ENCODE data around the gene CASKIN1.
"Not testable (repeated sequence)": the region's sequence is repeated elsewhere in the genome, so short reads cannot be mapped to it uniquely, and the experiment has no call there.

The CASKIN1 gene

DNA sequence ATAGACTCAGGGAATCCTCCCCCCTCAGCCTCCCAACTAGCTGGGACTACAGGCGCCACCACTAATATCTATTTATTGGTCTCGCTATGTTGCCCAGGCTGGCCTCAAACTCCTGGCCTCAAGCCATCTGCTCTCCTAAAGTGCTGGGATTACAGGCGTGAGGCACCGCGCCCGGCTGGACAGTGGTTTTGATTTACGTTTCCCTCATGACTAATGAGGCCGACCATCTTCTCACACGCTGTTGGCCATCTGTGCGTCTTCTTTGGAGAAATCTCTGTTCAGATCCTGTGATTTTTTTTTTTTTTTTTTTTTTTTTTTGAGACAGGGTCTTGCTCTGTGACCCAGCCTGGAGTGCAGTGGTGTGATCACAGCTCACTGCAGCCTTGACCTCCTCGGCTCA is 67.2 kb downstream of the CASKIN1 start:
- not testable (repeated sequence) for DNase-seq

DNA sequence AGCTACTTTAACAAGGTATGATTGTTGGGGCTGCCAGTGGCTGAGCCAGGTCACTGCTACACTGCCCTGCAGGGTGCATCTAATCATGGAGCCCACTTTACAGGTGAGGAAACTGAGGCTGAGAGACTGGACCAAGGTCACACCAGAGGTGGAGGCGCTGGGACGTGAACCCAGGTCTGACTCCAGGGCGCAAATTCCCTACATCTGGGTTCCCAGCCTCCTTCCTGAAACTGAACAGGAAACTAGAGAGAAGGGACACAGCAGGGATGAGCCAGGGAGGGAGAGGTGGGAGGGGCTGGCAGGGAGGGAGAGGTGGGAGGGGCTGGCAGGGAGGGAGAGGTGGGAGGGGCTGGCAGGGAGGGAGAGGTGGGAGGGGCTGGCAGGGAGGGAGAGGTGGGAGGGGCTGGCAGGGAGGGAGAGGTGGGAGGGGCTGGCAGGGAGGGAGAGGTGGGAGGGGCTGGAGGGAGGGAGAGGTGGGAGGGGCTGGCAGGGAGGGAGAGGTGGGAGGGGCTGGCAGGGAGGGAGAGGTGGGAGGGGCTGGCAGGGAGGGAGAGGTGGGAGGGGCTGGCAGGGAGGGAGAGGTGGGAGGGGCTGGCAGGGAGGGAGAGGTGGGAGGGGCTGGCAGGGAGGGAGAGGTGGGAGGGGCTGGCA is 68.7 kb downstream of the CASKIN1 start:
- DNase-seq: peak; percentile 30
